ENCODE data around the gene LAD1. TPM values are rescaled to one million over a fixed set of nuclear protein-coding genes. Genes with fewer than 3 reads are reported as not detected.

Gene LAD1
- polyA plus RNA-seq, 1 of the 3 experiments (the other 2 are of a cell fraction), result not detected

GRCh38 chr1:201359873-201360210 lies 39.3 kb downstream of the LAD1 start:
- ChIA-PET CTCF (interaction anchor here (1.1 to 17.5 kb wide), 13 partner anchors 9 to 137 kb away, joined by 3 to 329 read pairs (median 19); no protein-coding TSS in a partner anchor), POLR2A (no interaction called here)
- TF ChIP-seq MEF2A (IDR thresholded peaks at IDR 0.05; ENCODE audit: borderline replicate concordance, low read depth), result no peak
- no peak for TF ChIP-seq MXI1 (IDR thresholded peaks at IDR 0.05; ENCODE audit: low read depth, low read length)
- no peak for TF ChIP-seq GABPA (IDR thresholded peaks at IDR 0.05; ENCODE audit: low read depth)
- TF ChIP-seq POLR2AphosphoS5 (IDR thresholded peaks at IDR 0.05; ENCODE audit: low read depth, low read length), result no peak
- no peak for TF ChIP-seq TEAD4 (IDR thresholded peaks at IDR 0.05; ENCODE audit: borderline replicate concordance, insufficient read depth)
- TF ChIP-seq JUND (IDR thresholded peaks at IDR 0.05), result no peak
- TF ChIP-seq RFX5 (IDR thresholded peaks at IDR 0.05; ENCODE audit: low read length), result no peak
- TF ChIP-seq MAX (IDR thresholded peaks at IDR 0.05; ENCODE audit: low read depth), result no peak
- 30% methylated on average over 1 of the region's 2 CpGs for WGBS (ENCODE audit: low lambda C conversion rate)
- Histone ChIP-seq H4K20me1 (ENCODE audit: insufficient read depth) (no peaks in the 10 kb centered on the region), H3K27me3 (ENCODE audit: insufficient read depth) (peaks cover 3% of the 10 kb centered on the region; the same call in 1 of the 2 replicates), H2AFZ (ENCODE audit: low read depth) (no peak overlapping the region), H3K27ac (ENCODE audit: low read depth in 2 of 2, low read length in 1 of 2) (no peak overlapping the region), H3F3A (replicated peaks; ENCODE audit: insufficient read depth) (no peaks in the 10 kb centered on the region), H3K4me2 (no peak overlapping the region), H3K4me1 (ENCODE audit: control insufficient read depth in 1 of 2, insufficient read depth in 2 of 2, low read depth in 1 of 2, low read length in 1 of 2) (peaks cover 0 to 5% of the 10 kb centered on the region in 2 experiments; a peak in 1 of 4 replicates), H3K36me3 (replicated peaks in 1 of 2; ENCODE audit: control insufficient read depth in 1 of 2, insufficient read depth in 2 of 2, low read length in 1 of 2) (no peaks in the 10 kb centered on the region), H3K9ac (no peak overlapping the region), H3K9me3 (no peaks in the 10 kb centered on the region), H3K79me2 (ENCODE audit: insufficient read depth) (no peaks in the 10 kb centered on the region), H3K4me3 (ENCODE audit: low read depth in 2 of 2, low read length in 1 of 2) (no peak overlapping the region), H3K9me2 (no peaks in the 10 kb centered on the region)
- no peak for DNase-seq

- Histone ChIP-seq H3K4me1 (ENCODE audit: control insufficient read depth in 1 of 2, insufficient read depth in 2 of 2, low read depth in 1 of 2, low read length in 1 of 2) (peaks cover 0 to 2% of the 10 kb centered on the region in 2 experiments; a peak in 1 of 4 replicates), H3K27me3 (ENCODE audit: insufficient read depth) (peaks cover 3% of the 10 kb centered on the region; the same call in 1 of the 2 replicates), H3K9me2 (no peaks in the 10 kb centered on the region), H3K36me3 (replicated peaks in 1 of 2; ENCODE audit: control insufficient read depth in 1 of 2, insufficient read depth in 2 of 2, low read length in 1 of 2) (no peaks in the 10 kb centered on the region), H3F3A (replicated peaks; ENCODE audit: insufficient read depth) (no peaks in the 10 kb centered on the region), H3K79me2 (ENCODE audit: insufficient read depth) (no peaks in the 10 kb centered on the region), H3K27ac (ENCODE audit: low read depth in 2 of 2, low read length in 1 of 2) (no peak overlapping the region), H3K9me3 (no peaks in the 10 kb centered on the region), H3K9ac (no peak overlapping the region), H3K4me2 (no peak overlapping the region), H4K20me1 (ENCODE audit: insufficient read depth) (no peaks in the 10 kb centered on the region), H2AFZ (ENCODE audit: low read depth) (no peak overlapping the region), H3K4me3 (ENCODE audit: low read depth in 2 of 2, low read length in 1 of 2) (no peak overlapping the region)
- ChIA-PET POLR2A (no interaction called here), CTCF (interaction anchor here (1.1 to 17.5 kb wide), 11 partner anchors 10 to 136 kb away, joined by 3 to 329 read pairs (median 17); no protein-coding TSS in a partner anchor)
- DNase-seq, result no peak
- WGBS (ENCODE audit: low lambda C conversion rate), result 75% methylated on average over 18 of the region's 18 CpGs
- TF ChIP-seq MEF2A (IDR thresholded peaks at IDR 0.05; ENCODE audit: borderline replicate concordance, low read depth) (no peak), NRF1 (IDR thresholded peaks at IDR 0.05; ENCODE audit: low read depth, low read length) (no peak), RFX5 (IDR thresholded peaks at IDR 0.05; ENCODE audit: low read length) (no peak), ZBTB33 (IDR thresholded peaks at IDR 0.05; ENCODE audit: borderline replicate concordance, low read depth) (no peak), CTCF (IDR thresholded peaks at IDR 0.05) (no peak), PBX3 (IDR thresholded peaks at IDR 0.05) (no peak), RAD21 (IDR thresholded peaks at IDR 0.05; ENCODE audit: low read length) (no peak), USF2 (IDR thresholded peaks at IDR 0.05; ENCODE audit: borderline replicate concordance, low read depth, low read length) (no peak), IRF3 (IDR thresholded peaks at IDR 0.05; ENCODE audit: low read depth, low read length) (no peak), EZH2phosphoT487 (IDR thresholded peaks at IDR 0.05; ENCODE audit: borderline replicate concordance, low read depth) (no peak), FOSL2 (IDR thresholded peaks at IDR 0.05; ENCODE audit: borderline replicate concordance, low read depth) (no peak), NFIC (IDR thresholded peaks at IDR 0.05; ENCODE audit: borderline replicate concordance) (no peak), YY1 (IDR thresholded peaks at IDR 0.05; ENCODE audit: low read depth) (no peak)
Observed at GRCh38 chr1:201359031-201359872, 39.9 kb downstream of the LAD1 start.

Data from SK-N-SH (cell line).